ENCODE results near the gene ABT1. TPM values are rescaled to one million over a fixed set of nuclear protein-coding genes. Genes with fewer than 3 reads are reported as not detected.

ABT1 gene
- total RNA-seq, 1 experiment from 2014 or later, result 26.7 TPM

- ATAC-seq (no peak), DNase-seq (ENCODE audit: low read depth, low spot score) (no peak)
- ChIA-PET CTCF (no interaction called here), POLR2A (interaction anchor here (0.6 kb wide), 1 partner anchor 9 kb away, joined by 3 read pairs; no protein-coding TSS in a partner anchor), RAD21 (ENCODE audit: low non-redundant PET in 1 of 2, low total read pairs in 2 of 2, uncharacterized antibody in 2 of 2, unreplicated experiment in 2 of 2) (no interaction called here)
- Histone ChIP-seq H3K9me3 (ENCODE audit: control insufficient read depth in 1 of 2, insufficient read depth in 1 of 2, low read depth in 1 of 2, low read length in 2 of 2) (no peaks in the 10 kb centered on the region), H3K9me2 (ENCODE audit: insufficient read depth) (no peaks in the 10 kb centered on the region), H3K4me1 (ENCODE audit: control insufficient read depth in 1 of 2, insufficient read depth in 2 of 2, low read length in 2 of 2) (peaks cover 0 to 14% of the 10 kb centered on the region in 2 experiments; a peak in 3 of 4 replicates), H3K4me3 (replicated peaks in 1 of 2; ENCODE audit: low read depth in 1 of 2, low read length in 2 of 2) (no peak overlapping the region), H3K27ac (ENCODE audit: low read depth, low read length) (no peak overlapping the region), H3K27me3 (ENCODE audit: insufficient read depth, low read length) (no peaks in the 10 kb centered on the region), H3K79me2 (ENCODE audit: insufficient read depth, low read length) (no peaks in the 10 kb centered on the region), H2AFZ (ENCODE audit: low read depth, low read length, poor library complexity, severe bottlenecking) (no peak overlapping the region), H3K4me2 (ENCODE audit: low read length) (no peak overlapping the region), H3K9ac (ENCODE audit: low read length) (no peak overlapping the region), H4K20me1 (ENCODE audit: insufficient read depth) (no peaks in the 10 kb centered on the region), H3K36me3 (ENCODE audit: control insufficient read depth in 1 of 2, insufficient read depth in 2 of 2, low read length in 2 of 2) (no peaks in the 10 kb centered on the region)
- no TSS peak for BruUV-seq (replicated peaks)
- intact Hi-C loops (cut with micrococcal nuclease), result no loop called here
- TF ChIP-seq EZH2 (IDR thresholded peaks at IDR 0.05) (no peak), ZNF274 (IDR thresholded peaks at IDR 0.05; ENCODE audit: low read depth, low read length) (no peak), SIN3A (IDR thresholded peaks at IDR 0.05; ENCODE audit: low read depth) (no peak), POLR2A (IDR thresholded peaks at IDR 0.05; ENCODE audit: borderline replicate concordance, extremely low read depth, insufficient read depth, insufficient read length) (no peak), CBX3 (IDR thresholded peaks at IDR 0.05; ENCODE audit: low read depth) (no peak), MAX (IDR thresholded peaks at IDR 0.05) (no peak), CEBPB (IDR thresholded peaks at IDR 0.05; ENCODE audit: low read depth) (no peak), EGR1 (IDR thresholded peaks at IDR 0.05; ENCODE audit: low read depth) (no peak)
These were observed 33.3 kb upstream of the ABT1 start for GRCh38 chr6:26563488-26563887.

GRCh38 chr6:26568601-26569432, 27.9 kb upstream of the ABT1 start:
- Histone ChIP-seq H3K9me3 (ENCODE audit: control insufficient read depth in 1 of 2, insufficient read depth in 1 of 2, low read depth in 1 of 2, low read length in 2 of 2) (no peaks in the 10 kb centered on the region), H3K4me1 (ENCODE audit: control insufficient read depth in 1 of 2, insufficient read depth in 2 of 2, low read length in 2 of 2) (peaks cover 2 to 59% of the 10 kb centered on the region in 2 experiments; a peak in 3 of 4 replicates), H3K27me3 (ENCODE audit: insufficient read depth, low read length) (no peaks in the 10 kb centered on the region), H4K20me1 (ENCODE audit: insufficient read depth) (no peaks in the 10 kb centered on the region), H3K4me2 (ENCODE audit: low read length) (peak overlapping the region; percentile 84), H3K27ac (ENCODE audit: low read depth, low read length) (no peak overlapping the region), H3K9me2 (ENCODE audit: insufficient read depth) (no peaks in the 10 kb centered on the region), H3K79me2 (ENCODE audit: insufficient read depth, low read length) (no peaks in the 10 kb centered on the region), H2AFZ (ENCODE audit: low read depth, low read length, poor library complexity, severe bottlenecking) (peak overlapping the region; percentile 87), H3K9ac (ENCODE audit: low read length) (peak overlapping the region; percentile 29), H3K36me3 (ENCODE audit: control insufficient read depth in 1 of 2, insufficient read depth in 2 of 2, low read length in 2 of 2) (no peaks in the 10 kb centered on the region), H3K4me3 (replicated peaks in 1 of 2; ENCODE audit: low read depth in 1 of 2, low read length in 2 of 2) (peak overlapping the region; percentile 35 to 51)
- RAD21 ChIA-PET (ENCODE audit: low non-redundant PET in 1 of 2, low total read pairs in 2 of 2, uncharacterized antibody in 2 of 2, unreplicated experiment in 2 of 2), result interaction anchor here (0.6 to 0.7 kb wide), 2 partner anchors 26 to 69 kb away, joined by 3 to 8 read pairs; partner anchors contain the start of gene BTN1A1 (in 1 of the 2)
- intact Hi-C loops (cut with micrococcal nuclease), result loop anchor here (1.0 kb wide), 3 partner anchors 13 to 228 kb away; no protein-coding TSS in a partner anchor
- BruUV-seq (replicated peaks), result no TSS peak
- DNase-seq (ENCODE audit: low read depth, low spot score) (peak; percentile 92), ATAC-seq (peak; percentile 48)
- POLR2A ChIA-PET, result interaction anchor here (1.2 to 2.2 kb wide), 2 partner anchors 12 to 15 kb away, joined by 4 to 6 read pairs; no protein-coding TSS in a partner anchor
- TF ChIP-seq MAX (IDR thresholded peaks at IDR 0.05), result peak; percentile 67
- no peak for TF ChIP-seq EZH2 (IDR thresholded peaks at IDR 0.05)
- TF ChIP-seq TCF7L2 (IDR thresholded peaks at IDR 0.05; ENCODE audit: borderline replicate concordance, extremely low read depth, insufficient read depth, insufficient read length), result no peak
- peak; percentile 54 for TF ChIP-seq YY1 (IDR thresholded peaks at IDR 0.05; ENCODE audit: extremely low read depth, insufficient replicate concordance, low read depth, low read length)
- peak; percentile 4; the same call in 1 of the 2 replicates for TF ChIP-seq RAD21 (IDR thresholded peaks at IDR 0.05; ENCODE audit: low read depth)
- TF ChIP-seq SRF (IDR thresholded peaks at IDR 0.05; ENCODE audit: low read depth), result no peak
- peak; percentile 98 for TF ChIP-seq CEBPB (IDR thresholded peaks at IDR 0.05; ENCODE audit: low read depth)
- peak; percentile 98 for TF ChIP-seq ATF3 (IDR thresholded peaks at IDR 0.05)
- TF ChIP-seq ZBTB33 (IDR thresholded peaks at IDR 0.05; ENCODE audit: extremely low read depth, insufficient replicate concordance, low read length), result peak; percentile 46
- peak; percentile 88 for TF ChIP-seq CBX3 (IDR thresholded peaks at IDR 0.05; ENCODE audit: low read depth)
- CTCF ChIA-PET, result interaction anchor here (1.2 to 1.4 kb wide), 3 partner anchors 12 to 246 kb away, joined by 3 to 4 read pairs (median 3); no protein-coding TSS in a partner anchor

Measured in HCT116 (cell line).